ENCODE data around the gene OCEL1.

DNA sequence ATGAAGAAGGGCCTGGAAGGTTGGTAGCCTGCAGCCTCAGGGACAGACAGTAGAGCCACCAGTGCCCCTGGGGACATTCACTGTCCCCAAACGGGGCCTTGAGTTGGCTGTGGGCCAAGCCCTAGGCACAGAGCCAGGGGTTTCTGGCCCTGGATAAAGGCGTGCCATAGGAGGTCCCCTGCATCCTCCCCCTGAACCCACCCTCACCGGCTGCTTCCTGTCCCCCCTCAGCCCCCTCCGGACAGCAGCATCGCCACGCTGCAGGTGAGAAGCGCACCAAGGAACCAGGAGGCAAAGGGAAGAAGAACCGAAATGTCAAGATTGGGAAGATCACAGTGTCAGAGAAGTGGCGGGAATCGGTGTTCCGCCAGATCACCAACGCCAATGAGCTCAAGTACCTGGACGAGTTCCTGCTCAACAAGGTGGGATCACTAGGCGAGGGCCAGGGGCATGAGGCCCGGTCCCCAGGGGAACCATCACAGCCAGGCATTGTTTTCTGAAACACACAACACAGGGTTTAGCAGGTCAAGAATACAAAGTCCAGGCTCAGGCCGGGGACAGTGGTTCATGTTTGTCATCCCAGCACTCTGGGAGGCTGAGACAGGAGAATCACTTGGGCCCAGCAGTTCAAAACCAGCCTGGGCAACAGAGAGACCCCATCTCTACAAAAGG lies 25.5 kb upstream of the OCEL1 start:
- TF ChIP-seq EZH2phosphoT487 (IDR thresholded peaks at IDR 0.05; ENCODE audit: borderline replicate concordance, low read length) (no peak), EZH2 (IDR thresholded peaks at IDR 0.05; ENCODE audit: low read length, unreplicated experiment) (no peak)
- TF ChIP-seq, protein P1, sequence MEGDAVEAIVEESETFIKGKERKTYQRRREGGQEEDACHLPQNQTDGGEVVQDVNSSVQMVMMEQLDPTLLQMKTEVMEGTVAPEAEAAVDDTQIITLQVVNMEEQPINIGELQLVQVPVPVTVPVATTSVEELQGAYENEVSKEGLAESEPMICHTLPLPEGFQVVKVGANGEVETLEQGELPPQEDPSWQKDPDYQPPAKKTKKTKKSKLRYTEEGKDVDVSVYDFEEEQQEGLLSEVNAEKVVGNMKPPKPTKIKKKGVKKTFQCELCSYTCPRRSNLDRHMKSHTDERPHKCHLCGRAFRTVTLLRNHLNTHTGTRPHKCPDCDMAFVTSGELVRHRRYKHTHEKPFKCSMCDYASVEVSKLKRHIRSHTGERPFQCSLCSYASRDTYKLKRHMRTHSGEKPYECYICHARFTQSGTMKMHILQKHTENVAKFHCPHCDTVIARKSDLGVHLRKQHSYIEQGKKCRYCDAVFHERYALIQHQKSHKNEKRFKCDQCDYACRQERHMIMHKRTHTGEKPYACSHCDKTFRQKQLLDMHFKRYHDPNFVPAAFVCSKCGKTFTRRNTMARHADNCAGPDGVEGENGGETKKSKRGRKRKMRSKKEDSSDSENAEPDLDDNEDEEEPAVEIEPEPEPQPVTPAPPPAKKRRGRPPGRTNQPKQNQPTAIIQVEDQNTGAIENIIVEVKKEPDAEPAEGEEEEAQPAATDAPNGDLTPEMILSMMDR (conservative IDR thresholded peaks at IDR 0.05; ENCODE audit: low read depth, low read length) = no peak
